ENCODE results near the gene DNAH8.
A peak's percentile ranks its signal among the peaks of the same experiment; 100 is the strongest.
"Not testable (repeated sequence)": the region's sequence is repeated elsewhere in the genome, so short reads cannot be mapped to it uniquely, and the experiment has no call there.

DNAH8 gene

DNA sequence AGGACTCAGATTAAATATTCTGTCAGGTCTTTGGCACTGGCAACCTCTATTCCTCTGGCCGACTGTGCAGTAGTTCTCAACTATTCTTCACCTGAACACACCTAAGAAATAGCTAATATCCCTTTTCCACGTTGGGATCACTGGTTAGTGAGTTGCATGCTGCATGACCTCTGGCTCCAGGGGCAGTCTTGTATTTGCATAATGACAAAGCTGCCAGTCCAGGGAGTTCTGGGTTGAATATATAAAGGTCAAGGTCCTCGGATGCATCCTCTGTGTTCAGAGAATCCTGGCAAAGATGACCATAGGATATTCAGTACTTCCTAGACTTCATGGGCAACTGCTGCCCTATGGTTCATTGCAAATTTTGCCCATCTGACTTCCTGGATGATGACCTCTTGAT lies 131.2 kb downstream of the DNAH8 start:
- no peak for DNase-seq (ENCODE audit: low read depth)

DNA sequence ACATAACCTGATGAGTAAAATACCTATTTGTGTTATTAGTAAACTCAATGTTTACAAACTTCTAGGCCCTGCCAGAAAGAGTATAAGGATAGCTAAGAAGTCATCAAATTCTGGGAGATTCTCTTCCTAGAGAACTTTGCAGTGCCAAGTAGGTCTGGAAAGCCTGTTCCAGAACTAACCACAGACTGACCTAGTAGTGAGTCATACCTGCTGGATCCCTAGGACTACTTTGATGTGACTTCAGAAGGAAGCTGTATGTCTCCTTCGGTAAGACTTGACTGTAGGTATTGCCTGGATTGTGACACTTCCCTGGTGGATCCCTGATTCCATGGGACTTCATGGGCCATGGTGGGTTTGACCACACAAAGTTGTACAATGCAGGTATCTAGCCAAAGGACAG lies 131.7 kb downstream of the DNAH8 start:
- no peak for DNase-seq (ENCODE audit: low read depth)

DNA sequence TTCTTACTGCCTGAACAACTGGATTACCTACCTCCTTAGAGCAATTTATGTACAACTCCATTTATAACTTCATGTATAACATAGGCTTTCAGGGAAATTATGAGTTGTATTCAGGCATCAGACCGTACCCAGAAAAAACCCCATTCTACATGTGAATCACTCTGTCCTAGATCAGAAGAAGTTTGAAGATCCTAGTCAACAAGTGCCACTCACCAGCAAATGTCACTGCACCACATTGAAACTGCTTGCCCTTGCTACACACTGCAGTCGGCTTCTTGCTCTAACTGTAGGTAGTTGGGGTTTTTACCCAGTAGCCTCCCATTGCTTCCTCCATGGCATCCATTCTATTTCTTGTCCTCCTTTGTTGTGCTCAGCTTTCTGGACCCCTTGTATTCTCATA lies 132.4 kb downstream of the DNAH8 start:
- no peak for DNase-seq (ENCODE audit: low read depth)

GRCh38 chr6:38848760-38849159 lies 133.6 kb downstream of the DNAH8 start:
- DNase-seq (ENCODE audit: low read depth), result no peak

- no peak for DNase-seq (ENCODE audit: low read depth)
These were observed 137.1 kb downstream of the DNAH8 start for GRCh38 chr6:38852215-38852614.

GRCh38 chr6:38853236-38853635 lies 138.1 kb downstream of the DNAH8 start:
- no peak for DNase-seq (ENCODE audit: low read depth)

GRCh38 chr6:38856492-38856891 lies 141.4 kb downstream of the DNAH8 start:
- DNase-seq (ENCODE audit: low read depth), result no peak

- no peak for DNase-seq (ENCODE audit: low read depth)
These were observed 142.7 kb downstream of the DNAH8 start for GRCh38 chr6:38857815-38858214.

GRCh38 chr6:38860041-38860440 lies 144.9 kb downstream of the DNAH8 start:
- no peak for DNase-seq (ENCODE audit: low read depth)

GRCh38 chr6:38861926-38862401 lies 146.9 kb downstream of the DNAH8 start:
- DNase-seq (ENCODE audit: low read depth), result no peak

DNA sequence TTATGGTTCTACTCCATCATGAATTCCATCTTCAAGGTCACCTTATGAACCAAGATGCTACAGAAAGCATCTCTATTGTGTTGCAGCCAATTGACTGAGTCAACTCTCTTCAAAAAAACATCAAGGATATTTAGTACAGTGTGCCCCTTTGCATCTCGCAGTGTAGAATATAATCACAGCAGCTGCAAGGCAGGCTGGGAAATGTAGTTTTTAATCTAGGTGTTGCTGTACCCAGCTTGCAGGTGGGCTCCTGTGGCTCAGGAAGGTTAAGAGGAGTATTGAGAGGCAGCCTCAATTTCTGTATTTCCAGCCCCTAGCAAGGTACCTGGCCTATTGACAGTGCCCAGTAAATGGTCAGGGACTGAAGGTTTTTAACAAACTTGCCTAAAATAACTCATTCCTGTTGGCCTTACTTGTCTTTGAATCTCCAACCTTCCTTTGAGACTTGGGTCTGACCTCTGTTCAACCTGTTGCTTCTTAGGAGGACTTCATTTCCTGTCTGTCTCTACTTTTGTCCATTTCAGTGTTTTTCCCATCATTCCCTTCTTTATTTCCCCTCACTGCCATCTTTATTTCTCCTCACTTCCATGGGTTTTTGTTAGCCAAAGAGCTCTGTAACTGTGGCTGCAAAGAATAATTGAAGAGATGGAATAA lies 150.5 kb downstream of the DNAH8 start:
- no peak for DNase-seq (ENCODE audit: low read depth)

DNA sequence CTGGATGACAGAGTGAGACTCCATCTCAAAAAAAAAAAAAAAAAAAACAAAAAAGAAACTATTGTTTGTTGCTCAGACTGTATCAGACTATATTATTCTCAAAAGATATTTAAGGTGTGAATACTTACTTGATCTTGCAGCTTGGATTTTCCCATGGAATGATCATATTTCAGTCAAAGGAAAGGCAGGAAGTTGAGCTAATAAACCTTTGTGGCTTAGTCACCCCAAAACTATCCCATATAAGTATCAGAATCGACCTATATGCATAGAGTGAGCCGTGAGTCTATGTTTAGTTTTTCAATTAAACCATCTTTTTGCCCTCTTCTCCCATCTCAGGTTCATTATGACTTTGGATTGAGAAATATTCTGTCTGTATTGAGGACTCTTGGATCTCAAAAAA lies 152.6 kb downstream of the DNAH8 start:
- DNase-seq (ENCODE audit: low read depth), result no peak

- peak; percentile 3 for DNase-seq (ENCODE audit: low read depth)
These were observed 156.8 kb downstream of the DNAH8 start for GRCh38 chr6:38871741-38872568.

- DNase-seq (ENCODE audit: low read depth), result no peak
These were observed 157.9 kb downstream of the DNAH8 start for GRCh38 chr6:38873001-38873400.

DNA sequence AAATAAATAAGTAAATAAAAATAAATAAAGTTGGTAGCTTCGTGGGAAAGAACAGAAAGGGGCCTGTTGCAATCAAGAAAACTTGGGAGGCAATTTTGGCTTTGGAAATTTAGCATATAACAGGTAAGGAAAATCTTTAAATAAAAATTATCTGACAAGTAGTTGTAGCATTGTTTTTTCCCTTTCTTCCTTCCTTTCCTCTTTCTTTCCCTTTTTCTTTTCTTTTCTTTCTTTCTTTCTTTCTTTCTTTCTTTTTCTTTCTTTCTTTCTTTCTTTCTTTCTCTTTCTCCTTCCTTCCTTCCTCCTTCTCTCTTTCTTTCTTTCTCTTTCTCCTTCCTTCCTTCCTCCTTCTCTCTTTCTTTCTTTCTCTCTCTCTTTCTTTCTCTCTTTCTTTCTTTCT lies 158.7 kb downstream of the DNAH8 start:
- DNase-seq (ENCODE audit: low read depth), result not testable (repeated sequence)

GRCh38 chr6:38876475-38876874 lies 161.4 kb downstream of the DNAH8 start:
- no peak for DNase-seq (ENCODE audit: low read depth)

DNA sequence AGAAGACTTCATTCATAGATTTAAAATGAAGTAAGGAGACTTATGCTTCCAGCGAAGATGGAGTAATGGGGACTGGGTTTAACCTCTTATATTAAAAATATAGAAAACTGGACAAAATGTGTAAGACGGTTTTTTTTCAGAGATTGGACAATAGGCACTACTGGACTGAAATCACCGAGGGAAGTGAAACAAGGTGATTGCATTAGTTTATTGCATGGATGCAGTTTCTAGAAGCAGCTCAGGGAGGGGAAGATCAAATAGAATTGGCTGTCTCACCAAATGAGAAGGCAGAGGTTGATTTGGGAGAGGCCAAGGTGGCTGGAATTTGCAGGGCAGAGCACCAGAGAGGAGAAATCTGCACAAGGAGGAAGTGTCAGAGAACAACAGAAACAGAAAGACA lies 162.6 kb downstream of the DNAH8 start:
- DNase-seq (ENCODE audit: low read depth), result no peak

DNA sequence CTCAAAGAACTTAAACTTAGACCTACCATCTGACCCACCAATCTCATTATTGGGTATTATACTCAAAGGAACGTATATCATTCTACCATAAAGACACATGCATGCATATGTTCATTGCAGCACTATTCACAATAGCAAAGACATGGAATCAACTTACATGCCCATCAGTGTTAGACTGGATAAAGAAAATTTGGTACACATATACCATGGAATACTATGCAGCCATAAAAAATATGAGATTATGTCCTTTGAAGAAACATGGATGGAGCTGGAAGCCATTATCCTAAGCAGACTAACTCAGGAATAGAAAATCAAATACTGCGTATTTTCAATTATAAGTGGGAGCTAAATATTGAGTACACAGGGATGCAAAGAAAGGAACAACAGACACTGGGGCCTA lies 167.0 kb downstream of the DNAH8 start:
- no peak for DNase-seq (ENCODE audit: low read depth)

DNA sequence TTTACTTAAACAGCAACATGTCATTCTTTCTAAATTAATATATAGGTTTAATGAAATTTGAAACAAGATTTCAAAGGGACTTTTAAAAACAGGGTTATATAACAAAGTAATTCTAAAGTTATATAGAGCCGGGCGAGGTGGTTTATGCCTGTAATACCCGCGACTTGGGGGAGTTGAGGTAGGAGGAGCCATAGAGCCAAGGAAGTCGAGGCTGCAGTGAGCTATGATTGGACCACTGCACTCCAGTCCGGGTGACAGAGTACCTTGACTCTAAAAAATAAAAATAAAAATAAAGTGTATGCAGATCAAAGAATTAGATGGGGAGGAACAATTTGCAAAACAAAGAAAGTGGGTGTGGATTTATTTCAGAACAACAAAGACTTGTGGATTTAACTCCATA lies 182.4 kb downstream of the DNAH8 start:
- no peak for DNase-seq (ENCODE audit: low read depth)

GRCh38 chr6:38901802-38902522 lies 186.9 kb downstream of the DNAH8 start:
- no peak for DNase-seq (ENCODE audit: low read depth)

DNA sequence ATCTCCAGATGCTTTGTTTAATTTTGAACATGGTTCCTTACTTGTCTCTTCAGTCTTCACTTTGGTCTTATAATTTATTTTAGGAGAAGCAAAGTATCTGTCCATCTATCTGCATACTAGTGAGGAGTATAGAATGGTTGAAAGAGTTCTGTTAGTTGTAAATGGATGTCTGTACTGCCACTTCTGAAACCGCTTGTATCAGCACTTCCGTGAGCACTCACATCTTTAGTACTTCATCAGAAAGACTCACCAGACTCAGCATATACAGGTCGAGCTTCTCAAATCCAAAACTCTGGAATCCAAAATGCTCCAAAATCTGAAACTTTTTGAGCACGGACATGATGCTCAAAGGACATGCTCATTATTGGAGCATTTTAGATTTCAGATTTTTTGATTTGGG lies 191.5 kb downstream of the DNAH8 start:
- no peak for DNase-seq (ENCODE audit: low read depth)

DNA sequence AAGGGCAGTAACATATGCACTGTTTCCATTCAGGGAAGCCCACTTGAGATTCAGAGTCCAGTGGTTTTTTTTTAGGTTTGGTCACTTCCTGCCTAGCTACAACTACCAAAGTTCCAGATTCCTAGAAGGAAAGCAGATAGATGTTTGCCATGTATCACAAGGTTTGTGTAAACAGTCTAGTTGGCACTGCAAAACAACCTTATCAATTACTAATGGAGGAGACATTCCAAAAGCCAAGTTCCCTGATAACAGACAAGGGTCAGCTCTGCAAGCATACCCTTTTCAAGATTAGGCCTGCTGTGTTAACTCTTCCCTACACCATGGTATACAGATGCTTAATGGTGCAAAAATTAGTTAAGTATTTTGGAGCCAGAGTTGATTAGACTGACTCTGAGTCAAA lies 192.2 kb downstream of the DNAH8 start:
- DNase-seq (ENCODE audit: low read depth), result no peak
